ENCODE data around the gene APPBP2. TPM values are rescaled to one million over a fixed set of nuclear protein-coding genes. Genes with fewer than 3 reads are reported as not detected.

The APPBP2 gene
- total RNA-seq, 1 donor from 2014 or later: 15.5 TPM

DNA sequence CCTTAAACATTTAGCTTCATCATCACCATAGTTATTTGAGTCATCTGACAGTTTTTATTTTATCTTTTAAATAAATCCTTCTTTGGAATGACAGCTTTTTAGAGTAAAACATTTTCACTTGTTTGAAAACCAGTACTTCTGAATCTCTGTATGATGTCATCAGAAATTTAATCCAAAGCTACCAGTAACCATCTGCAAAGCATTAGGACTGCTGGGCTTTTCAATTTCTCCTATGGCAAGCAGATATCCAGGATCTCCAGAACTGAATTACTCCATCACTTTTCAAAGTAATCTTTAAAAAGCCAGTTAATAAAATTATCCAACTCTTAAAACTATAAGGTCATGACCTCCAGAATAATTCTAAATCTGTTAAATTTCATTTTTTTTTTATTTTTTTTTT lies 52.3 kb downstream of the APPBP2 start:
- FAIRE-seq (no peak), DNase-seq (ENCODE audit: low read depth) (no peak)
- H3K36me3 ChIP-seq (ENCODE audit: control insufficient read depth, insufficient read depth, low read length): no peaks in the 10 kb centered on the region
- TF ChIP-seq, protein P1, sequence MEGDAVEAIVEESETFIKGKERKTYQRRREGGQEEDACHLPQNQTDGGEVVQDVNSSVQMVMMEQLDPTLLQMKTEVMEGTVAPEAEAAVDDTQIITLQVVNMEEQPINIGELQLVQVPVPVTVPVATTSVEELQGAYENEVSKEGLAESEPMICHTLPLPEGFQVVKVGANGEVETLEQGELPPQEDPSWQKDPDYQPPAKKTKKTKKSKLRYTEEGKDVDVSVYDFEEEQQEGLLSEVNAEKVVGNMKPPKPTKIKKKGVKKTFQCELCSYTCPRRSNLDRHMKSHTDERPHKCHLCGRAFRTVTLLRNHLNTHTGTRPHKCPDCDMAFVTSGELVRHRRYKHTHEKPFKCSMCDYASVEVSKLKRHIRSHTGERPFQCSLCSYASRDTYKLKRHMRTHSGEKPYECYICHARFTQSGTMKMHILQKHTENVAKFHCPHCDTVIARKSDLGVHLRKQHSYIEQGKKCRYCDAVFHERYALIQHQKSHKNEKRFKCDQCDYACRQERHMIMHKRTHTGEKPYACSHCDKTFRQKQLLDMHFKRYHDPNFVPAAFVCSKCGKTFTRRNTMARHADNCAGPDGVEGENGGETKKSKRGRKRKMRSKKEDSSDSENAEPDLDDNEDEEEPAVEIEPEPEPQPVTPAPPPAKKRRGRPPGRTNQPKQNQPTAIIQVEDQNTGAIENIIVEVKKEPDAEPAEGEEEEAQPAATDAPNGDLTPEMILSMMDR (IDR thresholded peaks at IDR 0.05; ENCODE audit: insufficient read depth, low read length, severe bottlenecking): no peak
- no peak overlapping the region for H3K4me3 ChIP-seq (ENCODE audit: low read depth, low read length)
- H3K27me3 ChIP-seq (ENCODE audit: control insufficient read depth, insufficient read depth, low read length): no peaks in the 10 kb centered on the region

DNA sequence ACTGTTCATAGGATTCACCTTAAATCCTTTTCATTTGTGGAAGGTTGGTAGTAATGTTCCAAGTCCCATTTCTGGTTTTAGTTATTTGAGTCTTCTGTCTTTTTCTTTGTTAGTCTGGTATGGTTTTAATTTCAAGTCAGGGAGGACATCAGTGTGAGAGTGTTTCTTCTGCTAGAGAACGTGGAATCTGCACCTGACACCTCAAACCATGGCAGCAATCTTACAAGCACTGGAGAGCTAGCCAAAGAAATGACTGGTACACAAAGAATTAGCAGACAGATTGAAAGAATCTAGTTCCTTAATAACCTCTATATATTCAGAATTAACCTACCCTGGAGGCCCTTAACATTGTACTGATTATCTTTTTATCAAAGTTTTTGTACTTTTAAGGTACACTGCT lies 53.6 kb downstream of the APPBP2 start:
- FAIRE-seq: no peak
- TF ChIP-seq, protein P1 (IDR thresholded peaks at IDR 0.05; ENCODE audit: insufficient read depth, low read length, severe bottlenecking): no peak
- no peak for DNase-seq (ENCODE audit: low read depth)
- H3K27me3 ChIP-seq (ENCODE audit: control insufficient read depth, insufficient read depth, low read length): no peaks in the 10 kb centered on the region
- no peak overlapping the region for H3K4me3 ChIP-seq (ENCODE audit: low read depth, low read length)
- no peaks in the 10 kb centered on the region for H3K36me3 ChIP-seq (ENCODE audit: control insufficient read depth, insufficient read depth, low read length)

DNA sequence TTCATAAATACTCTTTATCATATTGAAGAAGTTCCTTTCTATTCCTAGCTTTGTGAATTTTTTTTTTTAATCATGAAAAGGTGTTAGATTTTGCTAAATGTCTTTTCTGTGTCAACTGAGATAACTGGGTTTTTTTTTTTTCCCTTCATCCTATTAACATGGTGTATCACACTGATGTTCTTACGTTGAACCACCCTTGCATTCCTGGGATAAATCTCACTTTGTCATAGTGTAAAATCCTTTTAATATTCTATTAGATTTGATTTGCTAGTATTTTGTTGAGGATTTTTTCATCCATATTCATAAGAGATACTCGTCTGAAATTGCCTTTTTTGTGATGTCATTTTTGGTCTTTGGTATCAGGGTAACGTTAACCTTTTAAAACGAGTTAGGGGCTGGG lies 54.6 kb downstream of the APPBP2 start:
- FAIRE-seq (no peak), DNase-seq (ENCODE audit: low read depth) (no peak)
- no peaks in the 10 kb centered on the region for H3K36me3 ChIP-seq (ENCODE audit: control insufficient read depth, insufficient read depth, low read length)

DNA sequence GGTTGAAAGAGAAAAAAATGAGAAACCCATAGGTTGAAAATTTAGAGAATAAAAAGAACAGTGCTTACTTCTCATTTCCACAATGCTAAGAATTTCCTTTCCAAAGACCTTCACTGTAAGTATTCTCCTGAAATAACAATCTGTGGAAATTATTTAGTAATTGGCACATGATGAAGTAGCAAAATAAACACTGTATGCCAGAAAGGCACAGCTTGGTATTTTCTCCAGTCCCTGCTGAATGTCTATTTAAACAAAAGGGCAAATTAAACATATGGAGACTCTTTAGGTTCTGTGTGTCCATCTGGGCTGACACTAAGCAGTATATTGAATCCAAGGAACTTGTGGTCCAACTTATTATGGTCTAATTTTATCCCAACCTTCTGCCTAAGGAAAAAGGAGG lies 57.7 kb downstream of the APPBP2 start:
- Histone ChIP-seq H3K27me3 (ENCODE audit: control insufficient read depth, insufficient read depth, low read length) (no peaks in the 10 kb centered on the region), H3K4me3 (ENCODE audit: low read depth, low read length) (no peak overlapping the region), H3K36me3 (ENCODE audit: control insufficient read depth, insufficient read depth, low read length) (peaks cover 2% of the 10 kb centered on the region)
- DNase-seq (ENCODE audit: low read depth): no peak
- TF ChIP-seq, protein P1 (IDR thresholded peaks at IDR 0.05; ENCODE audit: insufficient read depth, low read length, severe bottlenecking): no peak
- no peak for FAIRE-seq

More for the DNA sequence above, 54.6 kb downstream of the APPBP2 start:
- H3K4me3 ChIP-seq (ENCODE audit: low read depth, low read length): no peak overlapping the region
- H3K27me3 ChIP-seq (ENCODE audit: control insufficient read depth, insufficient read depth, low read length): no peaks in the 10 kb centered on the region
- TF ChIP-seq, protein P1 (IDR thresholded peaks at IDR 0.05; ENCODE audit: insufficient read depth, low read length, severe bottlenecking): no peak

DNA sequence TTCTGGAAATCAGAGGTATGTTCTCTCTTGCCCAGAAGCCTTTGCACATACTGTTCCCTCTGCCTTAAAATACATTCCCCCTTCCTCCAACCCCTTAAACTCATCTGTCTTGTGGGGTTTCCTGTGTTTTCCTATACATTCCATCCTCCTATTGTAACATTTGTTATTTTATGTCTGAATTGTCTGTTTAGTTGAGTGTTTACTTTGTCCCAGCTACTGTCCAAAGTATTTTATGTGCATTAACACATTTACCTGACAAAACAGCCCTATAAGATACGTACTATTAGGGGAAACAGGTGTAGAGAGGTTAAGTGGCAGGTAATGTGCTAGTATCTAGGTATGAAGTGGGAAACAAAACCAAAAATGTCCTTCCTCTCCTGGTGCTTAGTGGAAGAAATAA lies 61.7 kb downstream of the APPBP2 start:
- H3K36me3 ChIP-seq (ENCODE audit: control insufficient read depth, insufficient read depth, low read length): peaks cover 4% of the 10 kb centered on the region
- TF ChIP-seq, protein P1 (IDR thresholded peaks at IDR 0.05; ENCODE audit: insufficient read depth, low read length, severe bottlenecking): no peak
- H3K4me3 ChIP-seq (ENCODE audit: low read depth, low read length): no peak overlapping the region
- no peak for FAIRE-seq
- no peaks in the 10 kb centered on the region for H3K27me3 ChIP-seq (ENCODE audit: control insufficient read depth, insufficient read depth, low read length)
- DNase-seq (ENCODE audit: low read depth): no peak

DNA sequence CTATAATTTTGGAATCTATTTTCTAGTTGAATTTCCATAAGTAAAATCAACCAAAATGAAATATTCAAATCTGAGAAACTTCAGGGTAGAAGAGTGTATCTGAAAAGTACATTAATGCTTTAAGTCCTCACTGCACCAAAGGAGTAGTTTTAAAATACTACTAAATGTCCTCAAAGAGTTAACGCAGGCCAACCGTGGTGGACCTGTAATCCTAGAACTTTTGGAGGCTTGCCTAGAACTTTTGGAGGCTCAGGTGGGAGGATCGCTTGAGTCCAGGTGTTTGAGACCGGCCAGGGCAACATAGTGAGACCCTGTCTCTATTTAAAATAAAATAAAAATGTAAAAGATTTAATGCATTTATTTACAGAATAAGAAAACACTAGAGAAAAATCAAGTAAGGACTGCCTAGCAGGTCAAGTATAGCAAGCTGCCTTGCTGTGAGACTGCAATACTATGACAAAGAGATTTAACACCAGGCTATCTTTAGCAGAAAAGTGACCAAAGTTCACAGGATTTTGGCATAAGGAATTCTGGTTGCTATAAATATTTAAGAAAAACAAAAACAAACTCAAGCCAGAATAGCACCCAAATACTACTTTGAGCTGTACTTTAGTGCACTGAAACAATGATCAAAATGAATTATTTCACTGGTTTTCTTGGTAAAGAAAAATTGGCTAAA lies 62.7 kb downstream of the APPBP2 start:
- Histone ChIP-seq H3K36me3 (ENCODE audit: control insufficient read depth, insufficient read depth, low read length) (peaks cover 4% of the 10 kb centered on the region), H3K27me3 (ENCODE audit: control insufficient read depth, insufficient read depth, low read length) (no peaks in the 10 kb centered on the region), H3K4me3 (ENCODE audit: low read depth, low read length) (no peak overlapping the region)
- FAIRE-seq (no peak), DNase-seq (ENCODE audit: low read depth) (no peak)
- TF ChIP-seq, protein P1 (IDR thresholded peaks at IDR 0.05; ENCODE audit: insufficient read depth, low read length, severe bottlenecking): no peak

Measured in bronchial epithelial cell (primary cell).